ENCODE measurements around the gene WDR53. TPM values are rescaled to one million over a fixed set of nuclear protein-coding genes. Genes with fewer than 3 reads are reported as not detected.

WDR53 gene
- polyA plus RNA-seq, 1 donor (not counting 4 experiments of a cell fraction or from before 2014, with no cell fraction given): 14.2 TPM

- TF ChIP-seq EZH2 (IDR thresholded peaks at IDR 0.05; ENCODE audit: low read length): no peak
- TF ChIP-seq CTCF (optimal IDR thresholded peaks at IDR 0.05 in 1 of 3, IDR thresholded peaks at IDR 0.05 in 1 of 3, conservative IDR thresholded peaks at IDR 0.05 in 1 of 3; ENCODE audit: extremely low read depth in 1 of 3, insufficient read depth in 2 of 3, low read length in 3 of 3): no peak
- no peak overlapping the region for H3K4me2 ChIP-seq (ENCODE audit: control insufficient read depth, extremely low read depth, insufficient read depth, low read depth, low read length)
- DNase-seq (ENCODE audit: low read depth, low spot score): no peak
Measured at GRCh38 chr3:196531418-196531817, 36.9 kb downstream of the WDR53 start.

GRCh38 chr3:196528639-196529233, 39.6 kb downstream of the WDR53 start:
- no peak for DNase-seq (ENCODE audit: low read depth, low spot score)
- Histone ChIP-seq H3K4me3 (ENCODE audit: control insufficient read depth in 2 of 3, extremely low read depth in 1 of 3, insufficient read depth in 2 of 3, low read depth in 1 of 3, low read length in 3 of 3) (peak overlapping the region; percentile 42 to 71 (median 48)), H3K4me2 (ENCODE audit: control insufficient read depth, extremely low read depth, insufficient read depth, low read depth, low read length) (peak overlapping the region; percentile 78), H3K27me3 (ENCODE audit: control insufficient read depth, extremely low read depth, insufficient read depth, low read length) (no peaks in the 10 kb centered on the region), H3K4me1 (ENCODE audit: control insufficient read depth, extremely low read depth, insufficient read depth, low read length) (peaks cover 7% of the 10 kb centered on the region), H4K20me1 (ENCODE audit: control insufficient read depth, extremely low read depth, insufficient read depth, low read length) (no peaks in the 10 kb centered on the region), H3K9me1 (ENCODE audit: control insufficient read depth, extremely low read depth, insufficient read depth, low read length) (no peaks in the 10 kb centered on the region), H3K36me3 (ENCODE audit: control insufficient read depth in 2 of 2, extremely low read depth in 1 of 2, insufficient read depth in 2 of 2, low read length in 2 of 2) (no peaks in the 10 kb centered on the region), H3K27ac (ENCODE audit: control insufficient read depth, insufficient read depth, low read length) (no peak overlapping the region), H3K79me2 (ENCODE audit: control insufficient read depth, insufficient read depth, low read length) (no peaks in the 10 kb centered on the region), H3K9me3 (ENCODE audit: control insufficient read depth, low read depth, low read length) (no peaks in the 10 kb centered on the region), H3K9ac (ENCODE audit: control insufficient read depth, extremely low read depth, insufficient read depth, low read length) (peak overlapping the region; percentile 64), H2AFZ (ENCODE audit: control insufficient read depth, low read length) (peak overlapping the region; percentile 88)
- FAIRE-seq: no peak
- dilution Hi-C loops (cut with MboI; ENCODE audit: extremely low pct_ligation_motif_present, low sequenced_read_pairs): no loop called here
- peak; percentile 52 to 77 (median 69) for TF ChIP-seq CTCF (optimal IDR thresholded peaks at IDR 0.05 in 1 of 3, IDR thresholded peaks at IDR 0.05 in 1 of 3, conservative IDR thresholded peaks at IDR 0.05 in 1 of 3; ENCODE audit: extremely low read depth in 1 of 3, insufficient read depth in 2 of 3, low read length in 3 of 3)
- TF ChIP-seq EZH2 (IDR thresholded peaks at IDR 0.05; ENCODE audit: low read length): no peak

More at GRCh38 chr3:196531418-196531817, 36.9 kb downstream of the WDR53 start:
- H4K20me1 ChIP-seq (ENCODE audit: control insufficient read depth, extremely low read depth, insufficient read depth, low read length): no peaks in the 10 kb centered on the region
- no peaks in the 10 kb centered on the region for H3K79me2 ChIP-seq (ENCODE audit: control insufficient read depth, insufficient read depth, low read length)
- H3K36me3 ChIP-seq (ENCODE audit: control insufficient read depth in 2 of 2, extremely low read depth in 1 of 2, insufficient read depth in 2 of 2, low read length in 2 of 2): no peaks in the 10 kb centered on the region
- H3K4me1 ChIP-seq (ENCODE audit: control insufficient read depth, extremely low read depth, insufficient read depth, low read length): peaks cover 7% of the 10 kb centered on the region
- no peaks in the 10 kb centered on the region for H3K9me3 ChIP-seq (ENCODE audit: control insufficient read depth, low read depth, low read length)
- H3K9ac ChIP-seq (ENCODE audit: control insufficient read depth, extremely low read depth, insufficient read depth, low read length): no peak overlapping the region
- no peak for FAIRE-seq
- no peaks in the 10 kb centered on the region for H3K9me1 ChIP-seq (ENCODE audit: control insufficient read depth, extremely low read depth, insufficient read depth, low read length)
- H3K4me3 ChIP-seq (ENCODE audit: control insufficient read depth in 2 of 3, extremely low read depth in 1 of 3, insufficient read depth in 2 of 3, low read depth in 1 of 3, low read length in 3 of 3): no peak overlapping the region
- no peak overlapping the region for H2AFZ ChIP-seq (ENCODE audit: control insufficient read depth, low read length)
- no peaks in the 10 kb centered on the region for H3K27me3 ChIP-seq (ENCODE audit: control insufficient read depth, extremely low read depth, insufficient read depth, low read length)
- dilution Hi-C loops (cut with MboI; ENCODE audit: extremely low pct_ligation_motif_present, low sequenced_read_pairs): no loop called here
- H3K27ac ChIP-seq (ENCODE audit: control insufficient read depth, insufficient read depth, low read length): no peak overlapping the region

Measured in keratinocyte (primary cell).